Thyroid gland (tissue), 4 donors: ENCODE results near the gene CLIC1.

Source experiments
- CTCF ChIP-seq, 6 experiments: fragments of 200-600 bp in 3 of 6; fragments of 450-650 bp in 3 of 6; sonication (generic) in 3 of 6; IDR thresholded peaks; one replicate each; pipeline ENCODE4 v1.5.1; 2016 to 2019; ENCODE audit warnings: antibody characterized with exemption in 6 of 6, mild to moderate bottlenecking in 2 of 6, inconsistent platforms in 1 of 6, moderate library complexity in 1 of 6
- POLR2A ChIP-seq, 2 donors: fragments of 450-650 bp; IDR thresholded peaks; one replicate each; pipeline ENCODE4 v1.6.1; 2017; ENCODE audit warnings: antibody characterized with exemption in 2 of 2, mild to moderate bottlenecking in 2 of 2, moderate library complexity in 1 of 2

GRCh38 chr6:31693535-31693934, 42.8 kb downstream of the CLIC1 start:
- TF ChIP-seq CTCF (IDR thresholded peaks at IDR 0.05) (no peak), POLR2A (IDR thresholded peaks at IDR 0.05) (no peak)
